ENCODE results near the gene PSMB1. TPM values are rescaled to one million over a fixed set of nuclear protein-coding genes. Genes with fewer than 3 reads are reported as not detected.

Gene PSMB1
- total and polyA plus RNA-seq, 4 experiments from 2014 or later: 94.2 to 705 (median 272) TPM

DNA sequence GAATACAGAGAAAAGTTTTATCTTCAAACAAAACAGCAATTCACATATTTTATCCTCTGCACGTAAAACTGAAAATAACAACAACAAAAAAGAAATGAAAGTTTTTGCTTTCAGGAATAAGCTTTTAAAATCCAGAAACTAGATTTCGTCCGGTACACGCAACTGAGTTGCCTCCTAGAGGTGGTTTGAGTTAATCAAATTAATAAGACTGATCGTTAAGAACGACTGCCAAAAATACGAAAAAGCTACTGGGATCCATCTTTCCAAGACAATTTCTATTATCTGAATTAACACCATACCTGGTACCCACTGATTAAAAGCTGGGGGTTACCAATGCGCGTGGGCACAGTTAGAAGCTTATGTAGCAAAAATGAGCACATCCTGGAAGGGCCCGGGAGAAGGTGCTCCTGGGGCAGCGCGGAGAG is 30.7 kb upstream of the PSMB1 start:
- ChIA-PET CTCF (ENCODE audit: partially characterized antibody) (interaction anchor here (0.8 to 1.4 kb wide), 7 partner anchors 9 to 794 kb away, joined by 3 to 4 read pairs (median 4); partner anchors contain the start of genes PSMB1 and TBP), POLR2A (ENCODE audit: partially characterized antibody) (interaction anchor here (1.0 to 3.5 kb wide), 13 partner anchors 8 to 881 kb away, joined by 3 to 94 read pairs (median 4); partner anchors contain the start of genes C6orf120, FAM120B, PSMB1 and TBP)
- H3K4me1 ChIP-seq (ENCODE audit: insufficient read depth, low read length): peaks cover 27% of the 10 kb centered on the region
- H3K9me3 Mint-ChIP-seq: no peaks in the 10 kb centered on the region
- H3K27me3 Mint-ChIP-seq: peaks cover 0 to 2% of the 10 kb centered on the region in 2 donors
- peaks cover 18 to 46% (median 33%) of the 10 kb centered on the region in 4 donors for H3K4me1 Mint-ChIP-seq
- peak overlapping the region; percentile 91 to 98 (median 96) for H3K4me3 Mint-ChIP-seq
- intact Hi-C loops (cut with micrococcal nuclease): loop anchor here (1.0 to 10.0 kb wide), 3 partner anchors 29 to 1369 kb away; partner anchors contain the start of genes C6orf120, TBP and WDR27
- DNase-seq: no peak
- H3K36me3 Mint-ChIP-seq: peaks cover 23 to 52% of the 10 kb centered on the region in 2 donors
- H3K9me3 ChIP-seq (ENCODE audit: control insufficient read depth in 1 of 2, low read length in 2 of 2): no peaks in the 10 kb centered on the region
- peak overlapping the region; percentile 25 to 71 for H3K4me3 ChIP-seq (ENCODE audit: low read length in 2 of 2)
- H3K27ac Mint-ChIP-seq: peak overlapping the region; percentile 89 to 98 (median 96)
- H3K36me3 ChIP-seq (ENCODE audit: insufficient read depth, low read length): peaks cover 32% of the 10 kb centered on the region
- peak overlapping the region; percentile 87 for H3K27ac ChIP-seq (ENCODE audit: low read depth, low read length)
- no peaks in the 10 kb centered on the region for H3K27me3 ChIP-seq (ENCODE audit: insufficient read depth, low read length)

DNA sequence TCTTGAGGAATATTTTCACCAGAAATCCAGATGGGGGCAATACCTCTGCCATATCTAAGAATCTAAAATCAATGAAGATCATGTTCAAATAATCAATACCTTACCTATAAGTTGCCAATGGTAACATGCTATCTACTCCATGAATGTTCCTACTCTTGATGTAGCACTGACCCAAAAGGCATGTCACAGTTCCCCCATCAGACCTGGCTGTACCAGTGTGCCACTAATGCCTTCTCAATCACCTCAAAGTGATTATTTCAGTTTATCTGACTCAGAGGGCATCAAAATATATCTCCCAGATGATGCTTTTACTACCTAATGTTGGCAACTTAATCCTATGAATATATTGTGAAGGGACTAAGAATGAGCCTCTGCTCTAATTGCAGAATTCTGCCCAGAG is 25.8 kb upstream of the PSMB1 start:
- Histone ChIP-seq H3K4me3 (ENCODE audit: low read length in 2 of 2) (no peak overlapping the region), H3K36me3 (ENCODE audit: insufficient read depth, low read length) (peaks cover 53% of the 10 kb centered on the region), H3K27me3 (ENCODE audit: insufficient read depth, low read length) (no peaks in the 10 kb centered on the region), H3K9me3 (ENCODE audit: control insufficient read depth in 1 of 2, low read length in 2 of 2) (no peaks in the 10 kb centered on the region), H3K27ac (ENCODE audit: low read depth, low read length) (no peak overlapping the region), H3K4me1 (ENCODE audit: insufficient read depth, low read length) (peaks cover 19% of the 10 kb centered on the region)
- intact Hi-C loops (cut with micrococcal nuclease): no loop called here
- no peak overlapping the region for H3K4me3 Mint-ChIP-seq
- H3K4me1 Mint-ChIP-seq: peaks cover 12 to 30% (median 21%) of the 10 kb centered on the region in 4 donors
- H3K27me3 Mint-ChIP-seq: no peaks in the 10 kb centered on the region
- ChIA-PET POLR2A (ENCODE audit: partially characterized antibody) (no interaction called here), CTCF (ENCODE audit: partially characterized antibody) (no interaction called here)
- H3K9me3 Mint-ChIP-seq: no peaks in the 10 kb centered on the region
- no peak for DNase-seq
- peaks cover 27 to 85% of the 10 kb centered on the region in 2 donors for H3K36me3 Mint-ChIP-seq
- H3K27ac Mint-ChIP-seq: peak overlapping the region in 2 of 7 donors; percentile 23 to 30

DNA sequence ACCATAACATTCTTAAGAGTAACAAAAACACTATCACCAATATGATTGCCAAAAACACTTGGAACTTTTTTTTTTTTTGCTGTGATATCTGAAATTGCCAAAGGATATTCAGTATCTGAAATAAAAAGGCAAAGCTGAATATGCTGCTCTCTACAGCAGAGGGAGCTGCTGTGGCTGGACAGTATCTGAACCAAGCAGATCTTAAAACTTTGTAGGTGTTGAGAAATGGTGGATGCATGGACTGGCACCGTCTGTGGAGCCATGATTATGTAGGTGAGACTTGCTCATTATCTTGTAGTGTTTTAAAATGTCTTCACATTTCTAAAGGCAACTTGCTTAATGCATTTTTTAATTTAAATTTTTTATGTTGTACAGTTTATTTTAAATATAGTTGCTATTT is 22.1 kb upstream of the PSMB1 start:
- no peaks in the 10 kb centered on the region for H3K9me3 Mint-ChIP-seq
- H3K27me3 Mint-ChIP-seq: no peaks in the 10 kb centered on the region
- CTCF ChIA-PET (ENCODE audit: partially characterized antibody): interaction anchor here (1.1 kb wide), 1 partner anchor 8 kb away, joined by 3 read pairs; no protein-coding TSS in a partner anchor

DNA sequence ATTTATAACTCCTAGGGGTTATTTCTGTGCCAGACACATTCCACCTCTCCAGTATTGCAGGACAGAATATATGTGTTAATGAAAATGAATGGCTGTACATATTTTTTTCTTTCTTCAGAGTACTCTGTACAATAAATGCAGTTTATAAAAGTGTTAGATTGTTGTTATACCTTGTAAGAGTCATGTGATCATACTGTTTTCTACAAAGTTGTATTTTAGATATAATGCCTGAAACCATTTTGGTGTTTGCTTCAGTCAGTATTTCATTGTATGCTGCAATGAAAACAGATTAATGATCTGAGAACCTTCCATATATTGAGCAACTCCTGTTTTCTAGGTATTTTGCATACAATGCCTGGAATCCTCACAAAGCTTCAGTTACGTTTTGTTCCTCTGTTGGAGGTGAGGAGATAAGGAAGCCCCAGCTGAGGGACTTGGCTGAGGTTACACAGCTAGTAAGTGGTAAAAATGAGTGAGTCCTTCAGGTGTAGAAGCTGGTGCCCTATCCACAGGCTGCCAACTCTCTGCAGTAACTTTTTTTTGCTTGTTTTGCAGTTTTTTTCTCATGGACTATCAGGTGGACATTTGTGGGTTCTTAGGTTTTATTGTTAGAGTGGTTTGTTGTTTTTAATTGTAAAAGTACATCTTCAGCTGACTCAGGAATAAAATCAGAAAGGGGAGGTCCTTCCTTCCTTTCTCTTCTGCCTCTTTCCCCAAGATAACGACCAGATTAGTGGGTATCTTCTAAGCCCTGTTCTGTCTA is 19.8 kb upstream of the PSMB1 start:
- ChIA-PET CTCF (ENCODE audit: partially characterized antibody) (interaction anchor here (1.3 kb wide), 1 partner anchor 11 kb away, joined by 3 read pairs; the partner anchor contains the start of gene PDCD2), POLR2A (ENCODE audit: partially characterized antibody) (interaction anchor here (1.6 kb wide), 1 partner anchor 11 kb away, joined by 6 read pairs; the partner anchor contains the start of gene PDCD2)
- H3K4me1 ChIP-seq (ENCODE audit: insufficient read depth, low read length): no peaks in the 10 kb centered on the region
- intact Hi-C loops (cut with micrococcal nuclease): no loop called here
- H3K4me3 ChIP-seq (ENCODE audit: low read length in 2 of 2): no peak overlapping the region
- H3K27me3 ChIP-seq (ENCODE audit: insufficient read depth, low read length): no peaks in the 10 kb centered on the region
- Mint-ChIP-seq H3K4me3 (no peak overlapping the region), H3K9me3 (no peaks in the 10 kb centered on the region), H3K27me3 (no peaks in the 10 kb centered on the region), H3K36me3 (peaks cover 28 to 85% of the 10 kb centered on the region in 2 donors), H3K4me1 (no peaks in the 10 kb centered on the region), H3K27ac (peak overlapping the region in 3 of 7 donors; percentile 22 to 79 (median 64))
- DNase-seq: no peak
- no peak overlapping the region for H3K27ac ChIP-seq (ENCODE audit: low read depth, low read length)
- H3K9me3 ChIP-seq (ENCODE audit: control insufficient read depth in 1 of 2, low read length in 2 of 2): no peaks in the 10 kb centered on the region
- peaks cover 54% of the 10 kb centered on the region for H3K36me3 ChIP-seq (ENCODE audit: insufficient read depth, low read length)

More for the DNA sequence above, 22.1 kb upstream of the PSMB1 start:
- POLR2A ChIA-PET (ENCODE audit: partially characterized antibody): no interaction called here
- H3K4me1 ChIP-seq (ENCODE audit: insufficient read depth, low read length): no peaks in the 10 kb centered on the region
- peaks cover 53% of the 10 kb centered on the region for H3K36me3 ChIP-seq (ENCODE audit: insufficient read depth, low read length)
- intact Hi-C loops (cut with micrococcal nuclease): no loop called here
- H3K9me3 ChIP-seq (ENCODE audit: control insufficient read depth in 1 of 2, low read length in 2 of 2): no peaks in the 10 kb centered on the region
- no peak overlapping the region for H3K27ac ChIP-seq (ENCODE audit: low read depth, low read length)
- Mint-ChIP-seq H3K27ac (peak overlapping the region in 4 of 7 donors; percentile 1 to 70 (median 53)), H3K36me3 (peaks cover 18 to 86% of the 10 kb centered on the region in 2 donors), H3K4me1 (peaks cover 0 to 4% (median 0%) of the 10 kb centered on the region in 4 donors), H3K4me3 (no peak overlapping the region)
- no peak for DNase-seq
- H3K27me3 ChIP-seq (ENCODE audit: insufficient read depth, low read length): no peaks in the 10 kb centered on the region
- no peak overlapping the region for H3K4me3 ChIP-seq (ENCODE audit: low read length in 2 of 2)

DNA sequence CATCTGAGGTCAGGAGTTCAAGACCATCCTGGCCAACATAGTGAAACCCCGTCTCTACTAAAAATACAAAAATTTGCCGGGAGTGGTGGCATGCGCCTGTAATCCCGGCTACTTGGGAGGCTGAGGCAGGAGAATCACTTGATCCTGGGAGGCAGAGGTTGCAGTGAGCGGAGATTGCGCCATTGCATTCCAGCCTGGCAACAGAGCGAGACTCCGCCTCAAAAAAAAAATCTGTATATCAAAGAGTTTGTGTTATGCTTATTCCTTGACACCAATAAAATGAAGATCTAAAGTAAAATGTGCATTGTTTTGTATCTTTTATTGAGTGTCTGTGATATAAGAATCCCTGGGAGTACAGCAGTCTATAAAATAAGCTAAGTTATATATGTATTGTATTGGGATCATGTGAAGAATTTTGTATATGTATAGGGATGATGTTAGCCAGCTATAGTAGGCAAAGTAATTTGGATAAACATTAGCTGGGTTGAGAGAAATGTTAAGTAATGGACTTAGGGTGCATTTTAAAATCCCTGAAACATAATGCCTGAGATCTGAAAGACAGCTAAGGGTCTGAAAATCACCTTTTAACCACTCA is 11.9 kb upstream of the PSMB1 start:
- Mint-ChIP-seq H3K4me1 (peaks cover 11 to 23% (median 16%) of the 10 kb centered on the region in 4 donors), H3K4me3 (no peak overlapping the region), H3K9me3 (no peaks in the 10 kb centered on the region), H3K27me3 (no peaks in the 10 kb centered on the region), H3K27ac (no peak overlapping the region), H3K36me3 (peaks cover 37 to 76% of the 10 kb centered on the region in 2 donors)
- no peak overlapping the region for H3K4me3 ChIP-seq (ENCODE audit: low read length in 2 of 2)
- DNase-seq: no peak
- no peaks in the 10 kb centered on the region for H3K4me1 ChIP-seq (ENCODE audit: insufficient read depth, low read length)
- H3K9me3 ChIP-seq (ENCODE audit: control insufficient read depth in 1 of 2, low read length in 2 of 2): no peaks in the 10 kb centered on the region
- CTCF ChIA-PET (ENCODE audit: partially characterized antibody): no interaction called here
- H3K36me3 ChIP-seq (ENCODE audit: insufficient read depth, low read length): peaks cover 58% of the 10 kb centered on the region
- intact Hi-C loops (cut with micrococcal nuclease): no loop called here
- POLR2A ChIA-PET (ENCODE audit: partially characterized antibody): interaction anchor here (1.7 kb wide), 1 partner anchor 11 kb away, joined by 8 read pairs; the partner anchor contains the start of gene TBP
- H3K27me3 ChIP-seq (ENCODE audit: insufficient read depth, low read length): no peaks in the 10 kb centered on the region
- H3K27ac ChIP-seq (ENCODE audit: low read depth, low read length): no peak overlapping the region

DNA sequence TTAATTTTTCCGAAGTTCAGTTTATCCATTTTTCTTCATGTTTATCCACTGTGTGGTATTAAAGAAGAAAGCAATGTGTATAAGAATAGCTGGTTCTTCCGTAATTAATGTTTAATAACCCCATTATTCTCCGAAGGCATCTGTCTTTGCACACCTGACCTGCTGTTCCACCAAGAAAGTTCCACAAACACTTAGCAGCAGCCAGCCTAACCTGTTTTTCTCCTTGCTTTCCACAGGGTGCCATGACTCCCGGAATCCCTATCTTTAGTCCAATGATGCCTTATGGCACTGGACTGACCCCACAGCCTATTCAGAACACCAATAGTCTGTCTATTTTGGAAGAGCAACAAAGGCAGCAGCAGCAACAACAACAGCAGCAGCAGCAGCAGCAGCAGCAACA is 8.4 kb upstream of the PSMB1 start:
- Mint-ChIP-seq H3K27ac (no peak overlapping the region), H3K36me3 (peaks cover 22 to 68% of the 10 kb centered on the region in 2 donors), H3K4me1 (peaks cover 24 to 45% (median 33%) of the 10 kb centered on the region in 4 donors), H3K4me3 (no peak overlapping the region), H3K27me3 (no peaks in the 10 kb centered on the region), H3K9me3 (no peaks in the 10 kb centered on the region)
- intact Hi-C loops (cut with micrococcal nuclease): no loop called here
- Histone ChIP-seq H3K9me3 (ENCODE audit: control insufficient read depth in 1 of 2, low read length in 2 of 2) (no peaks in the 10 kb centered on the region), H3K27ac (ENCODE audit: low read depth, low read length) (no peak overlapping the region), H3K4me3 (ENCODE audit: low read length in 2 of 2) (no peak overlapping the region), H3K27me3 (ENCODE audit: insufficient read depth, low read length) (no peaks in the 10 kb centered on the region), H3K36me3 (ENCODE audit: insufficient read depth, low read length) (peaks cover 43% of the 10 kb centered on the region), H3K4me1 (ENCODE audit: insufficient read depth, low read length) (no peaks in the 10 kb centered on the region)
- CTCF ChIA-PET (ENCODE audit: partially characterized antibody): no interaction called here
- POLR2A ChIA-PET (ENCODE audit: partially characterized antibody): no interaction called here
- no peak for DNase-seq

DNA sequence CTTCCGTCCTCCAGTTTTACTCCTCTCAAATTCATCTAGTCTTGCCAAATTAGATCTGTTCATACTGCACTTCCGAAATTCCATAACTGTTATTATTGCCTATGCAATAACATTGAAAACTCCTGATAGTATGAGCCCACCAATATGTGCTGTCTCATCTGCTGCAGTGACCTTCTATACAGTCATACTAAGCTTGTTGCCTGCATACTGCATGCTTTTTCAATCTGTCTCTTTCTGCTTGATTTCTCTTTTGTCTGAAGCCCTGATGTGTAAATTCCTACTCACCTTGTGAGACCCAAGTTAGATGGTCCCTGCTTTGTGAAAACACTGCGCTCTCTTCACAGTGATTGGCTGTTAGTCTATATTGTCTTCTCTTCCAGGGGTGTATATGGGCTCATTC is 2.2 kb upstream of the PSMB1 start:
- Mint-ChIP-seq H3K27ac (no peak overlapping the region), H3K4me1 (peaks cover 21 to 31% (median 24%) of the 10 kb centered on the region in 4 donors), H3K36me3 (peaks cover 7 to 30% of the 10 kb centered on the region in 2 donors), H3K4me3 (no peak overlapping the region), H3K9me3 (no peaks in the 10 kb centered on the region), H3K27me3 (no peaks in the 10 kb centered on the region)
- Histone ChIP-seq H3K4me1 (ENCODE audit: insufficient read depth, low read length) (peaks cover 42% of the 10 kb centered on the region), H3K27ac (ENCODE audit: low read depth, low read length) (peak overlapping the region; percentile 94), H3K36me3 (ENCODE audit: insufficient read depth, low read length) (peaks cover 7% of the 10 kb centered on the region), H3K4me3 (ENCODE audit: low read length in 2 of 2) (peak overlapping the region; percentile 63 to 85), H3K27me3 (ENCODE audit: insufficient read depth, low read length) (no peaks in the 10 kb centered on the region), H3K9me3 (ENCODE audit: control insufficient read depth in 1 of 2, low read length in 2 of 2) (no peaks in the 10 kb centered on the region)
- intact Hi-C loops (cut with micrococcal nuclease): no loop called here
- no peak for DNase-seq
- ChIA-PET POLR2A (ENCODE audit: partially characterized antibody) (interaction anchor here (0.6 to 1.9 kb wide), 4 partner anchors 19 to 804 kb away, joined by 3 to 8 read pairs (median 4); partner anchors contain the start of genes DYNLT2, ERMARD and PDCD2), CTCF (ENCODE audit: partially characterized antibody) (no interaction called here)

Data from CD4-positive, alpha-beta memory T cell (primary cell).